ENCODE results near the gene RNF17. TPM values are rescaled to one million over a fixed set of nuclear protein-coding genes. Genes with fewer than 3 reads are reported as not detected.

RNF17 gene
- total RNA-seq, 1 experiment from 2014 or later = not detected

DNA sequence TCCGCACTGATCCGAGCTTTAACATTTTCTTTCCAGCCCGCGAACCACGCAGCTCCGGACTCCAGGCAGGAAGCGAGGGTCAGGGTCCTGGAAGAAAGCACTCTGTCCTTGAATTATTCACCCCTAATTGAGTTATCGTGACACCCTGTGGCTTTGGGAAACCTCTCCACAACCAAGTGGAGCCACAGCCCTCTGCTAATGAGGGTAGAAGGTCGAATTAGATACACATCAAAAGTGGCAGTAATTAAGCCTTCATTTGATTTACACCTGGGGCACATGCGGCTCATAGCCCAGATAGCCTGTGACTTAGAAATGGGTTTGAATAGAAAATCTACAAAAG lies 15.9 kb upstream of the RNF17 start:
- H3K4me1 Mint-ChIP-seq (ENCODE audit: insufficient read depth, unreplicated experiment) = no peaks in the 10 kb centered on the region
- no peak overlapping the region for H3K27ac Mint-ChIP-seq (ENCODE audit: low read depth, unreplicated experiment)
- no peak for DNase-seq (ENCODE audit: unreplicated experiment)
- H3K4me3 Mint-ChIP-seq (ENCODE audit: unreplicated experiment) = no peak overlapping the region
- TF ChIP-seq CTCF (IDR thresholded peaks at IDR 0.05; ENCODE audit: unreplicated experiment) = no peak
- H3K9me3 Mint-ChIP-seq (ENCODE audit: unreplicated experiment) = no peaks in the 10 kb centered on the region
- no peaks in the 10 kb centered on the region for H3K36me3 Mint-ChIP-seq (ENCODE audit: insufficient read depth, unreplicated experiment)
- POLR2A ChIA-PET = no interaction called here
- H3K27me3 Mint-ChIP-seq (ENCODE audit: insufficient read depth, unreplicated experiment) = peaks cover 11% of the 10 kb centered on the region
- BruUV-seq (replicated peaks) = no TSS peak
- intact Hi-C loops (cut with micrococcal nuclease) = no loop called here
- CTCF ChIA-PET = interaction anchor here (0.5 kb wide), 1 partner anchor 212 kb away, joined by 7 read pairs; no protein-coding TSS in a partner anchor

DNA sequence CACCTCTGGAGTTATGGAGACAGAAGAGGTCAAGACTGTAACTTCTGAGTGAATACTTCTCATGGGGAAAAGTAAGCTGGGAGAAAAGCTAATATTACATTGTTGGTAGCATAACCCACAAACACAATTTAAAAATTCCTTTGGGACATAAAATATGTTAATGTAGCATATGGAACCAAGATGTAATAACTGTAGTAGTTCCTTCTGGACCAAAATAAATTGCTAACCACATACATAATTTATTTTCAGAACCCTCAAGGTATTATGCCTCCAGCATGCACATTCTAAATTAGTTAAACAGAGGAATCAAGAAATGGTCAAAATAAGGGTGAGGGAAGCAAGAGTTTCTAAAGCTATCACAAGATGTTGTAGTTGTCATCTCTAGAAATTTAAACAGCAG lies 4.8 kb upstream of the RNF17 start:
- POLR2A ChIA-PET = no interaction called here
- CTCF ChIA-PET = interaction anchor here (0.6 kb wide), 1 partner anchor 555 kb away, joined by 3 read pairs; no protein-coding TSS in a partner anchor
- Mint-ChIP-seq H3K36me3 (ENCODE audit: insufficient read depth, unreplicated experiment) (no peaks in the 10 kb centered on the region), H3K27me3 (ENCODE audit: insufficient read depth, unreplicated experiment) (no peaks in the 10 kb centered on the region), H3K4me1 (ENCODE audit: insufficient read depth, unreplicated experiment) (no peaks in the 10 kb centered on the region), H3K9me3 (ENCODE audit: unreplicated experiment) (no peaks in the 10 kb centered on the region), H3K27ac (ENCODE audit: low read depth, unreplicated experiment) (no peak overlapping the region), H3K4me3 (ENCODE audit: unreplicated experiment) (no peak overlapping the region)
- no peak for DNase-seq (ENCODE audit: unreplicated experiment)
- no TSS peak for BruUV-seq (replicated peaks)
- intact Hi-C loops (cut with micrococcal nuclease) = no loop called here
- no peak for TF ChIP-seq CTCF (IDR thresholded peaks at IDR 0.05; ENCODE audit: unreplicated experiment)

GRCh38 chr13:24764276-24764630 lies 284 bp downstream of the RNF17 start:
- no peak overlapping the region for H3K4me3 Mint-ChIP-seq (ENCODE audit: unreplicated experiment)
- ChIA-PET CTCF (no interaction called here), POLR2A (no interaction called here)
- BruUV-seq (replicated peaks) = no TSS peak
- peaks cover 6% of the 10 kb centered on the region for H3K36me3 Mint-ChIP-seq (ENCODE audit: insufficient read depth, unreplicated experiment)
- no peak for TF ChIP-seq CTCF (IDR thresholded peaks at IDR 0.05; ENCODE audit: unreplicated experiment)
- no peak overlapping the region for H3K27ac Mint-ChIP-seq (ENCODE audit: low read depth, unreplicated experiment)
- H3K27me3 Mint-ChIP-seq (ENCODE audit: insufficient read depth, unreplicated experiment) = no peaks in the 10 kb centered on the region
- no peaks in the 10 kb centered on the region for H3K4me1 Mint-ChIP-seq (ENCODE audit: insufficient read depth, unreplicated experiment)
- no peaks in the 10 kb centered on the region for H3K9me3 Mint-ChIP-seq (ENCODE audit: unreplicated experiment)
- no peak for DNase-seq (ENCODE audit: unreplicated experiment)
- intact Hi-C loops (cut with micrococcal nuclease) = no loop called here

GRCh38 chr13:24777171-24777570 lies 13.2 kb downstream of the RNF17 start:
- no peak for TF ChIP-seq CTCF (IDR thresholded peaks at IDR 0.05; ENCODE audit: unreplicated experiment)
- no peaks in the 10 kb centered on the region for H3K9me3 Mint-ChIP-seq (ENCODE audit: unreplicated experiment)

More at GRCh38 chr13:24777171-24777570, 13.2 kb downstream of the RNF17 start:
- no TSS peak for BruUV-seq (replicated peaks)
- intact Hi-C loops (cut with micrococcal nuclease) = no loop called here
- Mint-ChIP-seq H3K27ac (ENCODE audit: low read depth, unreplicated experiment) (no peak overlapping the region), H3K4me3 (ENCODE audit: unreplicated experiment) (no peak overlapping the region), H3K36me3 (ENCODE audit: insufficient read depth, unreplicated experiment) (no peaks in the 10 kb centered on the region), H3K4me1 (ENCODE audit: insufficient read depth, unreplicated experiment) (no peaks in the 10 kb centered on the region), H3K27me3 (ENCODE audit: insufficient read depth, unreplicated experiment) (no peaks in the 10 kb centered on the region)
- POLR2A ChIA-PET = interaction anchor here (0.6 to 1.5 kb wide), 3 partner anchors 8 to 67 kb away, joined by 3 to 5 read pairs (median 4); no protein-coding TSS in a partner anchor
- peak; percentile 0 for DNase-seq (ENCODE audit: unreplicated experiment)
- CTCF ChIA-PET = interaction anchor here (0.6 kb wide), 1 partner anchor 21 kb away, joined by 5 read pairs; no protein-coding TSS in a partner anchor

Measured in MCF 10A (cell line).